Effector CD4-positive, alpha-beta T cell (primary cell): Measurements from ENCODE around the gene EMP2.
"Not testable (repeated sequence)": the region's sequence is repeated elsewhere in the genome, so short reads cannot be mapped to it uniquely, and the experiment has no call there.

Experiments used
- DNase-seq: peaks from one replicate; pipeline ENCODE4 v3.0.0-alpha.2; 2020

Gene EMP2

GRCh38 chr16:10577305-10578202 lies 2.8 kb downstream of the EMP2 start:
- DNase-seq: no peak

GRCh38 chr16:10576390-10577304 lies 3.8 kb downstream of the EMP2 start:
- no peak for DNase-seq

GRCh38 chr16:10575506-10576130 lies 4.8 kb downstream of the EMP2 start:
- no peak for DNase-seq

GRCh38 chr16:10572611-10573010 lies 7.8 kb downstream of the EMP2 start:
- DNase-seq: no peak

- DNase-seq: no peak
Observed at GRCh38 chr16:10571354-10571753, 9.0 kb downstream of the EMP2 start.

DNA sequence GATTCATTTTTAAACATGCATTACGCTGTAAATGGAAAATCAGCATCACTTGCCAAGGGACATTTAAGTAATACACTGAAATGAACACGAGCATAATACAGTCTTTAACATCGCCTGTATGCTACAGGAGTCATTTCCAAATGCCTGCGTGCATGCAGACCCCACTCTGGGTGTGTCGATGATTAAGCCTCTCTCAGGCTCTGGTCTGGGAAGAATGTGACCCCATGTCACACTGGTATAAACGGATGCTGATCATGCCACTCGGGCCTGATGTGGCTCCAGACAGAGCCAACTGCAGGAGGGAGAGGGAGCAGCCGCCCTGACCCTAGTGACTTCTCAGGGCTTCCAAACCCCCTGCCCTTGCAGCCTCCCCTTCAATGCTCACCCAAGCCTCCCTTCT lies 10.8 kb downstream of the EMP2 start:
- DNase-seq: no peak

- no peak for DNase-seq
Observed at GRCh38 chr16:10566613-10567012, 13.8 kb downstream of the EMP2 start.

DNA sequence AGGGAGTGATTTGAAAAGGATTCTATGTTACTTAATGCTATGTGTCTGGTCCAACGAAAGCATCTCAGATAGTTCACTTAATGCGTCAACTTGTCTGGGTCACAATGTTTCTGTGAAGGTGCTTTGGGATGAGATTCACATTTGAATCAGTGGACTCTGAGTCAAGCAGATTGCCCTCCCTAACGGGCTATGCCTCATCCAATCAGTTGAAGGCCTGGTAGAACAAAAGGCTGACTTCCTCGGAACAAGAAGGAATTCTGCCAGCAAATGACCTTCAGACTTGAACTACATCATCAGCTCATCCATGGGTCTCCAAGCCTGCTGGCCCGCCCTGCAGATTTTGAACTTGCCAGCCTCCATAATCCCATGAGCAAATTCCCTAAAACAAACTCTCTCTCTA lies 15.2 kb downstream of the EMP2 start:
- no peak for DNase-seq

DNA sequence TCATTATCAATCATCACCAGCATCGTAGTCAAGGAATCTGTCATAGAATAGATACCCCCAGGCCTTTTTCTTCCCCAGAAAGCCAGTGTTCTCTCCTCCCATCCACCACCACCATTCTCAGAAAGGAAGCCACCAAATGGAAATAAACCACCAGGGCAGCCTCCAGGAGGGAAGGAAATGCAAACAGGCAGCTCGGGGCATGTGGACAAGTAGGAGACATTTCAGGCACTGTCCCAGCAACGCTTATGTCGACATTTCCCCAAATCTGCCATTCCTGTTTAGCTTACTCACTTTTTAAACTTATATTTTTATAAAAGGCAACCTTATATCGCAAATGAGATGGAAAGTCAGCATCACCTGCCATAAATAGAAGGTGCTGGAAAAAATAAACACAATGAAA lies 15.8 kb downstream of the EMP2 start:
- DNase-seq: no peak

DNA sequence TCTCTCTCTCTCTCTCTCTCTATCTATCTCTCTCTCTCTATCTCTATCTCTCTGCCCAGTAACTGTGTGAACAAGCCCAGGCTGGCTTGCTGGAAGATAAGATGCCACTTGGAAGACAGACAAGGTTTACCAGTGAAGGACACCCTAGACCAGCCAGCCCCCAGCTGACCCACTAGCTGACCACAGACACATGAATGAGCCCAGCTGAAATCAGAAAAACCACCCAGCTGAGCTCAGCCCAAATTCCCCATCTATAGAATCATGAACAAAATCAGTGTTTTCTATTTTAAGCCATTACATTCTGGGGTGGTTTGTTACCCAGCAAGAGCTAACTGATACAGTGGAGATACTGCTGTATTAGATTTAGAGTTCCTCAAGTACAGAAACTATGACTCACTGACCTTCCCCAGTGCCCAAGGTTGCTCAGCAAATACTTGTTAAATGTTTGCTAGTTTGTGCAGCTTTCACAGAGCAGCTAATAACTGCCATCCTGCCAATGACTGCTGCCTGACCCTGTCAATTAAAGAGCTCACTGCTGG lies 18.0 kb downstream of the EMP2 start:
- no peak for DNase-seq

DNA sequence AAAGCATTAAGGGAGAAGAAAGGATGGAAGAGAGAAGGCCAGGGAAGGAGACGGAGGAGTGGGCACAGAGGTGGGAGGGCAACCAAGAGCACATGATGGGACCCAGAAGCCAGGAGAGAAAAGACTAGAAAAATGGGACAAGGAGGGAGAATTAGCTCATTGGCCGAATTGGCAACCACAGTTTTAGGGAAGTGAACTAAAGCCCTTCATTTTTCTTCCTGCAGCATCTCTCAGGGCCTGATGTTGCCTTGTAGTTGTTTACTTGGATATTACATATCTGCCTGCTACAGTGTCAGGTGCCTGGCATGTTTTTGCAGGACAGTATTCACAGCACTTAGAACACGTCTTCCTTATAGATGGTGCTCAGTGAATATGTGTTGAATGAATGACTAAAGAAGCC lies 19.0 kb downstream of the EMP2 start:
- DNase-seq: no peak

- DNase-seq: no peak
Observed at GRCh38 chr16:10561001-10561400, 19.4 kb downstream of the EMP2 start.

- not testable (repeated sequence) for DNase-seq
Observed at GRCh38 chr16:10559792-10560191, 20.6 kb downstream of the EMP2 start.

DNA sequence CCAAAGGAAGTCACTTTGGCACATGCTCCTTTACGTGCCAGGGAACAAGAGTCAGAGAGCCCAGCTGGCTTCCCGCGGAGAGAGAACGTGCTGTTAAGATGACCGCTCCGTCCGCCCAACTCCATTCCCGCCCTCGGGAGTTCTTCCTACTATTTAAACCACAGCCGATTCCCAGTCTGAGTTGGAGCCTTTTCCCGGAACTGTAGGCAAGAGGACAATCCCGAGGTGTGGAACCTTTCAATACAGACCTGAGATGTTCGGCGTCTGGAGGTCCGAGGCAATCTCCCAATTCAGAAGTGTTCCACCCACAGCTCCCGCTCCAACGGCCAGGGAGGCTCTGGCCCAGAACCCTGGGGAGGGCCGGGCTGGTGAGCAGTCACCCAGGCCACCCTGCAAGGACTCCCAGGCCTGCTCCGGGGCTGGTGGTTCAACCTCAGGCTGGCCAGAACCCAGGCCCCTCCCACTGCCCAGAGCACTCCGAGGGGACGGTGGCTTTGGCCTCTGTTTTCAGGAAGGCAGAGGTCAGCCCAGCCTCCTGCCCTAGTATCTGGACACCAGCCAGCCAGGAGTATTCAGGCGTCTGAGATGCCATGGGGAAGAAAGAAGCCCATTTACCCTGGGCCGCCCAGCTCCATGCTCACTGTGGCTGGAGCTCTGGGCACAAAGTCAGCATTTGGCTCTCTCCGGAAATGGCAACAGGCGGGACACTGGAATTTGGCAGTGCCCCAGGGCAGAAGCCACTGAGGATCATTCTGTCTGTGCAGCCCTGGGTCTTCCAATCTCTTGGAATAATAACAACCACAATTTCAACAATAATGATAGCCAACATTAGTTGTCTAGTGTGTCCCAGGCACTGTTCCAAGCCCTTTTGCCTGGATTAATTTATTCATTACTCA lies 21.4 kb downstream of the EMP2 start:
- DNase-seq: no peak

GRCh38 chr16:10558305-10558704 lies 22.1 kb downstream of the EMP2 start:
- no peak for DNase-seq

DNA sequence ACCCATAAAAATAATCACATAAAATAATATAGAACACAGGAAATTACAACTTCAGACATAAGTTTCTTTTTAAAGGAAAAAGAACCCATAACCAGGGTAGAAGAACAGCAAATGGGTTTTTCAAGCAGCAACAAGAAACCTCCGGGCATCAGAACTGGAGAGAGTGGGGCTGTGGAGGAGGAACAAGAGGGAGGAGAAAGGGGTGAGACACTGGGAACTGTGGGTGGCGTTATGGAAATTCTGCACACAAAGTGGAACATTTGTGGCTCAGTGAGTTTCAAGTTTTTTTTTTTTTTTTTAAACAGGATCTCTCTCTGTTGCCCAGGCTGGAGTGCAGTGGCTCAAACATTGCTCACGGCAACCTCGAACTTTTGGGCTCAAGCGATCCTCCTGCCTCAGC lies 22.6 kb downstream of the EMP2 start:
- DNase-seq: no peak

GRCh38 chr16:10556236-10556635 lies 24.2 kb downstream of the EMP2 start:
- no peak for DNase-seq

DNA sequence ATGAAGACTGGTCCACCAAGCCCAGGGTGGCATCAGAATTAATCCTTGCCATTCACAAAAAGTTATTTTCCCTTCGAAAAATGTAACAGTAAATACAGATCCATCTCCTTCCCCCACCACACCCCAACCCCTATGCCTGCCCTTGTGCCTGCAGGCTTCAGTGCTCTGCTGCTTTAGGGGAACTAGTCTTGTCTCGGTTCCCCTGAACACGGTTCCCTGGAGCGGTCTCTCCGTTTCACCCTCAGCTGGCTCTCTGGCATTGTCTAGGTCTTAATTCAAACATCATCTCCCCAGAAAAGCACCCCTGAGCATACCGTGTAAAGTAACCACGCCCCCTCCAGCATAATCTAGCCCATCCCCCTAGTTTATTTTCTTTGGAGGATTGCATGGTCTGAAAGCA lies 25.8 kb downstream of the EMP2 start:
- DNase-seq: no peak

DNA sequence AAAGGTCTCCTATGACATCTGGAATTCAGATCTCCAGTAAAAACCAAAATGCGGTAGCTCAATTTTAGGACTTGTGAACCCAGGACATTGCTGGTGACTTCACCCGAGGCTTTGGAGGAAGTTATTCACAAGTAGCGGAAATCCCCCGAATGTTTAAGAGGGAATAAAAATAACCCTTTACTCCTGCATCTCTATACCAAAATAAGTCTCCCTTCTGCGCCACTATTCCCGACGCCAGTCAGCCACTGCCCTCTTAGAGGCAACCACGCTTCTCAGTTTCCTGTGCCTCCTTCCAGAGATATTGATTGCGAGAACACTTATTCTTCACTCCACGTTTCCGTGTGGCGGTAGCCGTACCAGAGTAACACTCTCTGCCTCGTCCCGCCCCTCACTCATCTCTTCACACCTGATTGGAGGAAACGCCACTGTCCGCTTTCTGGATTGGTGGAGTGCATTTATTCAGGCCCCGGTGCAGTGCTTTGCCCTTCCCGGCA lies 27.4 kb downstream of the EMP2 start:
- DNase-seq: no peak

DNA sequence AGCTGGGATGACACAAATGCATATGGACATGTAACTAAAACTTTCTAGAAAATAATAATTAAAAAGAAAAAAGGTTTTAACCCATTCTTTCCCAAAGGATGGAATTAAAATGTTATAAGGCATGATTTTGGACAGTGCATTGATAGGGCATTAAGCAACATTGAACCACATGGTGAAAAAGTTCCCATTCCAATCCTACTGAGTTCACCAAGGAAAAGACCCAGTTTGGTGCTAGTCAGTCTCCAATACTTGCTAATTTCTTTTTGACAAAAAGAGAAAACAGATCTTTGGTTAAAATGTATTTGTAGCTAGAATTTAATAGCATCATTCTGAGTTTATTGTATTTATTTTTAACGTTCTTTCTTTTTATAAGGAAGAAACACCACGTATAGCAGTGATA lies 28.1 kb downstream of the EMP2 start:
- DNase-seq: no peak

DNA sequence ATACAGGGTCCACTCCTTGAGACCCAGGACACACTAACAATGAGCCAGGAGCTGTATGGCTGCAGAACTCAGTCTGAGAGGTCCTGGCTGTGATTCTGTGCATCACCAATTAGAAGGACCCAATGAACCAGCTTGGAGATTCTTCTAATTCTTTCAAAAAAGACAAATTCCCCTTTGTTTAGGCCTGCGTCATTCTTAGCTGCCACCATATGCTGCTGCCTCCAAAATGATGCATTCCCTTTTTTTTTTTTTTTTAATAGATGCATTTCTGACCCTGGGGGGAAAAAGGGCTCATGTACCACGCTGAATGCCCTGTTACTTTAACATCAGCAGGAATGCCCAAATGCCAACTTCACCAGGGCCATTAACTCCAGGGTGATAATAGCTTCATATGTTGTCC lies 28.5 kb downstream of the EMP2 start:
- DNase-seq: no peak

- no peak for DNase-seq
Observed at GRCh38 chr16:10548404-10548803, 32.0 kb downstream of the EMP2 start.
